Nephron progenitor cell (in vitro differentiated cells): Measurements from ENCODE around the gene GDI1.

Experiments used
- DNase-seq: peaks from one replicate; pipeline ENCODE4 v3.0.0; 2021
- H3K27ac Mint-ChIP-seq: 2 replicates; pipeline ENCODE4 v1.8.0; 2021; ENCODE audit warnings: mild to moderate bottlenecking, moderate library complexity, mixed read lengths
- H3K27me3 Mint-ChIP-seq: 2 replicates; pipeline ENCODE4 v1.8.0; 2021; ENCODE audit warnings: mild to moderate bottlenecking, low read depth, mixed read lengths; ENCODE audit not compliant: poor library complexity
- H3K36me3 Mint-ChIP-seq: 2 replicates; pipeline ENCODE4 v1.8.0; 2021; ENCODE audit warnings: low read depth, mixed read lengths
- H3K4me1 Mint-ChIP-seq: 2 replicates; pipeline ENCODE4 v1.8.0; 2021; ENCODE audit warnings: mixed read lengths
- H3K4me3 Mint-ChIP-seq: 2 replicates; pipeline ENCODE4 v1.8.0; 2021; ENCODE audit warnings: mild to moderate bottlenecking, moderate library complexity, mixed read lengths
- H3K9me3 Mint-ChIP-seq: 2 replicates; pipeline ENCODE4 v1.8.0; 2021; ENCODE audit warnings: mild to moderate bottlenecking, moderate library complexity, mixed read lengths
- CTCF ChIP-seq: fragments of 200-600 bp; sonication (generic); IDR thresholded peaks from 2 replicates; pipeline ENCODE4 v1.5.0; 2021; ENCODE audit warnings: antibody characterized with exemption

Gene GDI1

GRCh38 chrX:154467556-154467955, 30.6 kb downstream of the GDI1 start:
- H3K9me3 Mint-ChIP-seq: peaks cover 30% of the 10 kb centered on the region
- no peak for DNase-seq
- H3K4me1 Mint-ChIP-seq: no peaks in the 10 kb centered on the region
- peaks cover 6% of the 10 kb centered on the region for H3K36me3 Mint-ChIP-seq
- TF ChIP-seq CTCF: no peak
- no peak overlapping the region for H3K27ac Mint-ChIP-seq
- H3K27me3 Mint-ChIP-seq: no peaks in the 10 kb centered on the region
- H3K4me3 Mint-ChIP-seq: no peak overlapping the region

- no peak for DNase-seq
- H3K4me3 Mint-ChIP-seq: no peak overlapping the region
- TF ChIP-seq CTCF: no peak
- peaks cover 4% of the 10 kb centered on the region for H3K36me3 Mint-ChIP-seq
- H3K27ac Mint-ChIP-seq: no peak overlapping the region
- H3K27me3 Mint-ChIP-seq: no peaks in the 10 kb centered on the region
- peaks cover 27% of the 10 kb centered on the region for H3K9me3 Mint-ChIP-seq
- H3K4me1 Mint-ChIP-seq: no peaks in the 10 kb centered on the region
Observed at GRCh38 chrX:154468217-154468616, 31.3 kb downstream of the GDI1 start.

GRCh38 chrX:154469114-154469513, 32.2 kb downstream of the GDI1 start:
- Mint-ChIP-seq H3K4me3 (no peak overlapping the region), H3K27me3 (no peaks in the 10 kb centered on the region), H3K36me3 (peaks cover 13% of the 10 kb centered on the region), H3K9me3 (peaks cover 36% of the 10 kb centered on the region), H3K4me1 (no peaks in the 10 kb centered on the region), H3K27ac (no peak overlapping the region)
- TF ChIP-seq CTCF: no peak
- no peak for DNase-seq

GRCh38 chrX:154469880-154470279, 32.9 kb downstream of the GDI1 start:
- Mint-ChIP-seq H3K27me3 (no peaks in the 10 kb centered on the region), H3K4me3 (no peak overlapping the region), H3K4me1 (no peaks in the 10 kb centered on the region), H3K36me3 (peaks cover 13% of the 10 kb centered on the region), H3K27ac (no peak overlapping the region), H3K9me3 (peaks cover 38% of the 10 kb centered on the region)
- DNase-seq: no peak
- no peak for TF ChIP-seq CTCF

GRCh38 chrX:154470434-154470833, 33.5 kb downstream of the GDI1 start:
- H3K4me1 Mint-ChIP-seq: no peaks in the 10 kb centered on the region
- no peak for DNase-seq

More at GRCh38 chrX:154470434-154470833, 33.5 kb downstream of the GDI1 start:
- peaks cover 36% of the 10 kb centered on the region for H3K9me3 Mint-ChIP-seq
- H3K4me3 Mint-ChIP-seq: no peak overlapping the region
- TF ChIP-seq CTCF: no peak
- no peak overlapping the region for H3K27ac Mint-ChIP-seq
- no peaks in the 10 kb centered on the region for H3K27me3 Mint-ChIP-seq
- H3K36me3 Mint-ChIP-seq: peaks cover 16% of the 10 kb centered on the region
